GM12865 (cell line): ENCODE measurements around the gene RPLP2.

ENCODE experiments used
- DNase-seq: peaks from one replicate; pipeline ENCODE4 v3.0.0; 2010; ENCODE audit warnings: low read depth
- H3K4me3 ChIP-seq: 2 replicates; pipeline ENCODE4 v1.5.1; 2011; ENCODE audit warnings: mild to moderate bottlenecking, low read depth, low read length, control low read depth
- TF ChIP-seq, protein P1 (sequence below): IDR thresholded peaks from 2 replicates; pipeline ENCODE4 v1.5.1; 2011; ENCODE audit warnings: low read length, control low read depth, low read depth, inconsistent platforms; ENCODE audit not compliant: insufficient read depth; ENCODE audit errors: missing control alignments

RPLP2 gene

DNA sequence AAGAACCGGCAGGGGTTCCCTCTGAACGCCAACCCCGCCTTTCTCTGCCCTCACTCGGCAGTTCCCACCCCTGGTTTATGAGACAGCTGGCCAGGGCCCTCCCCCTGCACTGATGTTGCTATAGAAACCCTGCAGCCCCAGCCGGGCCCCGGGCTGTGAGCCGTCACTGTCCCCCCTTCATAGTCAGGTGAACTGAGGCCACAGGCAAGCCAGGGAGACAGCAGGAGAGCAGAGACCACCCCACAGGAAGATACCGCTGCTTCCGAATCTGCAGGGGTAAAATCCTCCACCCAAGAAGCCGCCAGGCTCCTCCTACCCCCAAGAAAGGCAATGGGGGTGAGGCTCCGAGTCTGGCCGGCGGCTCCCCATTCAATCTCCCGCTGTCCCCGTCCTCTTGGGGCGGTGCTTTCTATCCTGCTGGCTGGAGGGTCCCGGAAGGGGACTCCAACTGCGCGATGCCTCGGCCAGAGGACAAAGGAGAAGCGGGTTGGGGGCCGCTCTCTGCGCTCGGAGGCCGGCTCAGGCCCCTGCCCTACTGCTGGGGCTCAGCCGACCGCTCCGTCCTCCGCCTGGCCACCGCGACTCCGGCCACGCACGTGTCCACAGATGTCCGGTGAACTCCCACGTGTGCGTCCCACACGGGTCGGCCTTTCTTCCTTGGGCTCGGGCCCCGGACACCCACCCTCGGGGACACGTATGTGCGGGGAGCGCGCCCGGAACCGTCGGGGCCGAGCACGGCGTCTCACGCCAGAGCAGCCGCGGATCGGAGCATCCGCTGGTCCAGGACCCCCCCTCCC, 12.3 kb upstream of the RPLP2 start:
- H3K4me3 ChIP-seq: peak overlapping the region; percentile 92
- DNase-seq: peak; percentile 87
- TF ChIP-seq, protein P1, sequence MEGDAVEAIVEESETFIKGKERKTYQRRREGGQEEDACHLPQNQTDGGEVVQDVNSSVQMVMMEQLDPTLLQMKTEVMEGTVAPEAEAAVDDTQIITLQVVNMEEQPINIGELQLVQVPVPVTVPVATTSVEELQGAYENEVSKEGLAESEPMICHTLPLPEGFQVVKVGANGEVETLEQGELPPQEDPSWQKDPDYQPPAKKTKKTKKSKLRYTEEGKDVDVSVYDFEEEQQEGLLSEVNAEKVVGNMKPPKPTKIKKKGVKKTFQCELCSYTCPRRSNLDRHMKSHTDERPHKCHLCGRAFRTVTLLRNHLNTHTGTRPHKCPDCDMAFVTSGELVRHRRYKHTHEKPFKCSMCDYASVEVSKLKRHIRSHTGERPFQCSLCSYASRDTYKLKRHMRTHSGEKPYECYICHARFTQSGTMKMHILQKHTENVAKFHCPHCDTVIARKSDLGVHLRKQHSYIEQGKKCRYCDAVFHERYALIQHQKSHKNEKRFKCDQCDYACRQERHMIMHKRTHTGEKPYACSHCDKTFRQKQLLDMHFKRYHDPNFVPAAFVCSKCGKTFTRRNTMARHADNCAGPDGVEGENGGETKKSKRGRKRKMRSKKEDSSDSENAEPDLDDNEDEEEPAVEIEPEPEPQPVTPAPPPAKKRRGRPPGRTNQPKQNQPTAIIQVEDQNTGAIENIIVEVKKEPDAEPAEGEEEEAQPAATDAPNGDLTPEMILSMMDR: no peak

DNA sequence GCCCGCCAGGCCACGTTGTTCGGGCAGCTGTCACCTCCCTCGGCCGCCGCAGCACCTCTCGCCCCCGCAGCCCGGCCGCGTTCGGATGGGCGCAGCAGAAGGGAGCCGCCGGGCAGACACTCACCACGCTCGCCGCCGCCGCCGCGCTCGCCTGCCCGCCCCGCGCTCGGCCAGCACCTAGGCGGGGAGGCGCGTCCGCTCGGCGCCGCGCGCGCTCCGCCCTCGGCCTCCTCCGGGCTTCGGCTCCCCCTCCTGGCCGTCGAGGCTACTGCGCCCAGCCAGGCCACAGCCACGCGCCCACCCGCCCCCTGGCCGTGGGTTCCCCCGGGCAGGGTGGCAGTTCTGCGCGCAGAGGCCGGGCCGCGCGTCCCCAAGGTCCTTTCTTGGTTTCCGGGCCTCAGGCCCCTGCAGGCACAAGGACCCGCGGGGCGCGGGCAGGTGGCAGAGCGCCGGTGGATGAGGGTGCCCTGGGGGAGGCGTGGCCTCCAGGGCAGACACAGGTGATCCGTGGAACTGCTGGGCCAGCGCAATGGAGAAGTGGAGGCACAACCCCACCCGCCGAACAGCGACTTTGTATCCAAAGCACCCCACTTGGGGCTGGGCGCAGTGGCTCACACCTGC, 11.6 kb upstream of the RPLP2 start, which contains the start of gene SLC25A22:
Gene SLC25A22, minus strand, starts transcription at position 189 of the 621 bp plus-strand sequence. CDS start 3,275 bp downstream, outside the sequence.
- DNase-seq: peak; percentile 88
- TF ChIP-seq, protein P1: peak; percentile 79
- peak within 1 kb of the TSS; percentile 92 for H3K4me3 ChIP-seq

DNA sequence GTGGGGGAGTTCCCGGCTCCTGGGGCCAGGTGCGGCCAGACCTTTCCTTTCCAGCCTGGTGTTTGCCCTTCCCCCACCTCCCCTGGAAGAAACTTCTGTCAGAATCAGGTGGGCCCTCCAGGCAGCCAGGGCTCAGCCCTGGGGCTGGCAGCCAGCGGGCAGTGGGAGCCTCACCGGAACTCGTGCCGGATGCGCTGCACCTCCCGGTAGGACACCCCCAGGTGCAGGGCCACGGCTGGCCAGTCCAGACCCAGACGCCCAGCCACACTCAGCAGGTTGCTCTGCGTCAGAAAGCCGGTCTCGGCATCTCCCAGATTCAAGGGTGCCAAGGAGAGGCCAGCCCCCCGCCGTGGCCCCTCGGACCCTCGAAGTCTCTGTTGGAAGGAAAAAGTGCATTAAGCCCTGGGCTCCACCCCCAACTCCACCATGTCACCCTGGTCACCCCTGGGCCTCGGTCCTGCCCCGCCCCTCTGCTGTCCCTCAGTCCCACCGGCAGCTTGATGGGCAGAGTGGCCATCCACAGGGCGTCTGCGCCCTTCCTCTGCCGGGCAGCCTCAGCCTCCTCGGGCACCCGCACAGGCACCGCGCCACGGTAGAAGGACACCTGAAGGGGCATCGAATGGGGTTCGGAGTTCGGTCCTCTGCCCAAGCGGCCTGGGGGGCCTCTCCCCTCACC, 10.0 kb upstream of the RPLP2 start:
- no peak overlapping the region for H3K4me3 ChIP-seq
- no peak for DNase-seq
- TF ChIP-seq, protein P1: no peak

DNA sequence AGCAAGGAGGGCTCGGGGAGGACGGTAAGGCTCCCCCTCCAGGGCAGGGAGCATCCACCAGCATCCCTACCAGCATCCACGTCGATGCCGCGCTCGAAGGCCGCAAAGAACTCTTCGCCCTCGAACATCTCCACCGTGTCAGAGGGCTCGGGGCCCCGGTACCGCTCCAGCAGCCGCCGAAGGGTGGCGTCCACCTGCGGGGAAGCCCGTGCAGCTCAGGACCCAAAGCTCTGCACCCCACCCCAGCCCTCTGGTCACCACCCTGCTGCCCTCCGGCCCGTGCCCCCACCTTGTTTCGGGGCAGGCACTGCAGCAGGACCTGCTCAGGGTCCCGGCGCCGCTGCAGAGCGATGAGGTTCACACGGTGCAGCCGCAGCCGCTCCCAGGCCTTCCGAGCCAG, 9.3 kb upstream of the RPLP2 start:
- H3K4me3 ChIP-seq: no peak overlapping the region
- no peak for DNase-seq
- TF ChIP-seq, protein P1: no peak

DNA sequence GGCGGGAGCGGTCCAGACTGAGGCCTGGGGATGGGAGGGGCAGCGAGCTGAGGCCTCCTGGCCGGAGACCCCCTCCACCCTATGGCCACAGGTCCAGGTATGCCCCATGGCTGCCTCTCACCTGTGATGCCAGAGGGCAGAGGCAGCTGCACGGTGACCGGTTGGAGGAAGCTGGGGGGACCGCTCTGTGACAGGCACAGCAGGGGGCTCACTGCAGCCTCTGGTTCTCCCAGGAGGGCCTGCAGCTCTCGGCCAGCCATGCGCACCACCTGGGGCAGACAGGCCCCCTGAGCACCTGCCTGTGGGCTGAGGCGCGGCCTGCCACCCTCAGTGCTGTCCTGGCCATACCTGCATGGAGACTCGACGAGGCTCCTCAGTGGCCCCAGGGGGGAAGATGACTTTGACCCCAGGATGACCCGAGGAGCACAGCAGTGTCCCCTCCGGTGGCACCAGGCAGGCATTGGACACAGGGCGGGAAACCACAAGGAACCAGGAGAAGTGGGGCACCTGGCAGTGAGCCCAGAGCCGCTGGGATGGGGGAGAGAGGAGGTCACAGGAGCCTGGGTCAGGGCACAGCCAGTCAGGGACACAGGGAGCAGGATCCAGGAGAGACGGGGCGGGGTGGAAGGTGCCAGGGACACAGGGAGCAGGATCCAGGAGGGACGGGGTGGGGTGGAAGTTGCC, 8.5 kb upstream of the RPLP2 start:
- TF ChIP-seq, protein P1: no peak
- no peak overlapping the region for H3K4me3 ChIP-seq

DNA sequence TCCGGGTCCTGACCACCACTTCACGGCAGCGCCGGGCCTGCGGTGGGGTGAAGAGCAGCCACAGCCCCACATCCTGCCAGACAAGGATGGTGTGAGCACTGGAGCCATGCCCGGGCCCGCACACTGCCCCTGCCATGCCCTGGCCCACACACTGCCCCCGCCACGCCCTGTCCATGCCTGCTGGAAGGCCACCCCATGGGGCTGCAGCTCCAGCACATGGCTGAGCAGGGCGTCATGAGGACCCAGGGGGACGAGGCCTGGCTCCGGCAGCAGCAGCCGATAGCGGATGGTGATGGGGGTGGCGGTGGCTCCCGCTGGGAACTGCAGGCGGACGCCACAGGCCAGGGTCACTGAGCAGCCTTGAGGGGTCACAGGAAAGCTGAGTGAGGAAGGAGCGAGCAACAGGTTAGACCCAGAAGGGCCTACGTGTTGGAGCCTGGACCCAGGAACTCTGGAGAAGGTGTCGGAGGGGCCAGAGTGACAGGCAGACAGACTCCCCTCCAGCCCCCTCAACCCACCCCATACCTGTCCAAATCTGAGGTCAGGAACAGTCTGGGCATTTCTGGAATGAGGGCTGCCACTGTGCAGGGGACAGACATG, 7.6 kb upstream of the RPLP2 start:
- TF ChIP-seq, protein P1: no peak
- H3K4me3 ChIP-seq: no peak overlapping the region
- DNase-seq: no peak

More for the DNA sequence above, 8.5 kb upstream of the RPLP2 start:
- no peak for DNase-seq
